Prostate gland (tissue), 2 donors: ENCODE results near the gene SUMO3.

ENCODE experiments used
- CTCF ChIP-seq, 4 experiments: fragments of 200-600 bp in 2 of 4; fragments of 450-650 bp in 2 of 4; sonication (generic) in 2 of 4; IDR thresholded peaks; 1 replicate in 3 of 4; 2 replicates in 1 of 4; pipeline ENCODE4 v1.5.1; 2016 to 2019; ENCODE audit warnings: antibody characterized with exemption in 4 of 4, mild to moderate bottlenecking in 2 of 4, moderate library complexity in 2 of 4
- POLR2AphosphoS5 ChIP-seq: sonication (generic); formaldehyde crosslinking; IDR thresholded peaks from one replicate; pipeline ENCODE4 v1.6.1; 2017; ENCODE audit warnings: antibody characterized with exemption

GRCh38 chr21:44845418-44846223, 27.8 kb upstream of the SUMO3 start:
- TF ChIP-seq POLR2AphosphoS5 (no peak), CTCF (IDR thresholded peaks at IDR 0.05) (no peak)
